ENCODE data around the gene ST6GALNAC3. TPM values are rescaled to one million over a fixed set of nuclear protein-coding genes. Genes with fewer than 3 reads are reported as not detected.

Gene ST6GALNAC3
- total RNA-seq, 4 donors from 2014 or later = 2.8 to 3.5 (median 3.4) TPM

DNA sequence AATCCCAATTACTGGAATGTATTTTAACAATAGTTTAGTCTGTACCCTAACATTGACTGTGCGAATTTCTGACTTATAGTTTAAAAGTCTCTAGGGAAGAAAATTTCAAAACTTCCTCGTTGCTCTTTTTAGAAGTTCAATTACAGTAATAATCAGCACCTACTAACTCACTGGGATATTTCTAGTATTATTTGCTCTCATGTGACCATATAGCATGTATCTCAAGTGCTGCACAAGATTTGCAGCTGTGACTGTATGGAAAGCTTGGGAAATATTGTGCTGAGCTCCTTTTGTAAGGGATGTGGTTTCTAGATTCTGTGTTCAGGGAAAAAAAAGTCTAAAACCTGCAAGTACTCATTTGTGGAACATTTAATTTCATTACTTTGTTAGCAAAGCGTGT lies 153.1 kb downstream of the ST6GALNAC3 start:
- Histone ChIP-seq H3K27me3 (no peaks in the 10 kb centered on the region), H3K4me3 (no peak overlapping the region), H3K27ac (no peak overlapping the region), H3K4me1 (no peaks in the 10 kb centered on the region), H3K36me3 (no peaks in the 10 kb centered on the region), H3K9me3 (no peaks in the 10 kb centered on the region)
- no peak for DNase-seq
- no peak for TF ChIP-seq CTCF (IDR thresholded peaks at IDR 0.05)
- TF ChIP-seq POLR2A (IDR thresholded peaks at IDR 0.05) = no peak

DNA sequence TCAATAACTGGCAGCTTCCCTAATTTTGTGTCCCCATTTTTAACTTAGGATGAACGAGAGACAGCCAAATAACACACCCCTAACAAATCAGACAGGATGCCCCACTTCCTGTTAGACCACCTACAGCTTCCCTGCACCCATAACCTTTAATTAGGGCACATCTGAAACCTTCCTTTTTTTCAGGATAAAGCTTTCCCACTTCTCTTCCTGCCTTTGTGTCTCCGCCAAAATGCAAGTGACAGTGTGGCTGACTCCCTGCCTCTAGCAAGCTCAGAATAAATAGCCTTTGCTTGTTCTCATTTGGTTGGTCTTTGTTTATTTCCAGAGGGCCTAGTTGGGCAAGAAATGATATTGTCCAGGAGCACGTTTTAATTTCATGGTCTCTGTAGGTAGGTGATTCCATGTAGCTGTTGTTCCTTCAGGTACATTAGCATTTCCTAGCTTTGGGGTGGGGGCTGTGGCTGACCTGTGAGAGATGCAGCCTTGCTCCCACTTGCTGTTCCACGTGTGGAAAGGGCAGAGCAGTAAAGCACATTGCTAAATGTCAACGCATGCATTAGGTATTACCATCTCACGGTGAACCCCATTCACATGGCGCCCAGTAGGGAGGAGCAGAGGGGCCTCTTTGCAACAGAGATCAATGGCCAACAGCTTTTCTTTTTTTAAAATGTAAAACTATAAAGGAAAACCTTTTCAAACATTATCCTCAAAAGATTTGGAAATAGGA lies 154.9 kb downstream of the ST6GALNAC3 start:
- H3K36me3 ChIP-seq = no peaks in the 10 kb centered on the region
- DNase-seq = no peak
- no peaks in the 10 kb centered on the region for H3K4me1 ChIP-seq
- H3K27ac ChIP-seq = no peak overlapping the region
- no peak overlapping the region for H3K4me3 ChIP-seq
- H3K27me3 ChIP-seq = no peaks in the 10 kb centered on the region
- no peaks in the 10 kb centered on the region for H3K9me3 ChIP-seq
- TF ChIP-seq CTCF (IDR thresholded peaks at IDR 0.05) (no peak), POLR2A (IDR thresholded peaks at IDR 0.05) (no peak)

DNA sequence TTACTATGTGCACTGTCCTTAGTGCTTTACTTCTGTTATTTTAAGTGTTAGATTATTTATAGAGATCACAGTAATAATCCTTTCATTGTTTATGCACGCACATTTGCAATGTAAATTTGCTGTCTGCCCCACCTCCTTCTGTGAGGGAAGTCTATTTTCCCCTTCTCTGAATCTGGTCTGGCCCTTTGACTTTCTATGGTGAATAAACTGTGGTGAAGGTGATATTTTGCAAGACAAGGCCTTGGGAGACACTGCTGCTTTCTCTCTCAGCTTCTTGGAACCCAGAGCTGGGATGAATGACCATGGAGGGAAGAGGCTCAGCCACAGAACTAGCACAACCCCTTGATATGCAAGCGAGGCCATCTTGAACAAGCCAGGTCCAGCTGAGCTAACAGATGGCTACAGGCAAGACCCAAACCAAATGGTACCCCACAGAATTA lies 156.3 kb downstream of the ST6GALNAC3 start:
- Histone ChIP-seq H3K4me1 (no peaks in the 10 kb centered on the region), H3K4me3 (no peak overlapping the region), H3K36me3 (no peaks in the 10 kb centered on the region), H3K9me3 (no peaks in the 10 kb centered on the region), H3K27me3 (no peaks in the 10 kb centered on the region), H3K27ac (no peak overlapping the region)
- no peak for DNase-seq
- TF ChIP-seq CTCF (IDR thresholded peaks at IDR 0.05) (no peak), POLR2A (IDR thresholded peaks at IDR 0.05) (no peak)

GRCh38 chr1:76231320-76231719 lies 156.8 kb downstream of the ST6GALNAC3 start:
- Histone ChIP-seq H3K27me3 (no peaks in the 10 kb centered on the region), H3K27ac (no peak overlapping the region), H3K36me3 (no peaks in the 10 kb centered on the region), H3K9me3 (no peaks in the 10 kb centered on the region), H3K4me3 (no peak overlapping the region), H3K4me1 (no peaks in the 10 kb centered on the region)
- no peak for DNase-seq
- TF ChIP-seq CTCF (IDR thresholded peaks at IDR 0.05) (no peak), POLR2A (IDR thresholded peaks at IDR 0.05) (no peak)

GRCh38 chr1:76232666-76233065 lies 158.1 kb downstream of the ST6GALNAC3 start:
- no peak for TF ChIP-seq CTCF (IDR thresholded peaks at IDR 0.05)
- TF ChIP-seq POLR2A (IDR thresholded peaks at IDR 0.05) = no peak
- Histone ChIP-seq H3K27ac (no peak overlapping the region), H3K4me3 (no peak overlapping the region), H3K4me1 (no peaks in the 10 kb centered on the region), H3K36me3 (no peaks in the 10 kb centered on the region), H3K27me3 (no peaks in the 10 kb centered on the region), H3K9me3 (no peaks in the 10 kb centered on the region)
- no peak for DNase-seq
